ENCODE measurements around the gene AHCY.
A peak's percentile ranks its signal among the peaks of the same experiment; 100 is the strongest.
"Not testable (repeated sequence)": the region's sequence is repeated elsewhere in the genome, so short reads cannot be mapped to it uniquely, and the experiment has no call there.

AHCY gene

DNA sequence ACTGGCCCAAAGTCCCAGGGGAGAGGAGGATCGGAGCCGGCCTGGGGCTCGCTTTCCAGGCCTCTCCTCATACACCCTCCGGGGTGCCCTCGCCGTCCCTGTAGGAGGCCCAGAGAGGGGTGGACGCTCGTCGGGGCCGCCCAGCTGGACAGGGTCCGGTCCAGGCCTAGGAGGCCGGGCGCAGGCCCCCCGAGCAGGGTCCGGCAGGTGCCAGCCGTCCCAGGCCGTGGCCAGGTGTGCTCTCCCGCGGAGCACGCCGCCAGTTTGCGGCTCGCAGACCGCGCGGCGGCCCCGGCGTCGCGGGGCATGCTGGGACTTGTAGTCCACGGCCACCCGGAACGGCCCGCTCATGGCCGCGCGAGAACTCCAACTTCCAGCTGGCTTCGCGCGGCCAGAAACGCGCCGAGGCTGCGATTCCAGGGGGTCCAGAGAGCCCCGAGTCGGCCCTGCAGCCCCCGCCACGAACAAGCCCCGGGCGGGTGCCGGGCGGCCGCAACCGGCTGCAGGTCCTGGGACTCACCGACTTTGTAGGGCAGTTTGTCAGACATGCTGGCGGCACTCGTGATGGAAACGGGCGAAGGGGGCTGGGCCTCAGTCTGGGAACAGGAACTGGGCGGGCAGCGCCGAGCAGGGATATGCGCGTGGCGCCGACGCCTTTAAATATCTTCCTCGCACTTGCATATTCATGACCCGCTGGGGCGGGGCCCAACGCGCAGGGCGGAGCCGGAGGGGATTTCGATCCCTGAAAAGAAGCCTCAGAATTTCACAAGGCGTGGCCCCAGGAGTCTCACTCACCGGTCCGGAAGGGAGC lies at the start of gene AHCY:
Gene AHCY (minus strand): TSS at position 633 of the 811 bp plus-strand sequence. CDS start 85 bp downstream, at position 548.
- peak; percentile 88 for DNase-seq (ENCODE audit: low spot score)

DNA sequence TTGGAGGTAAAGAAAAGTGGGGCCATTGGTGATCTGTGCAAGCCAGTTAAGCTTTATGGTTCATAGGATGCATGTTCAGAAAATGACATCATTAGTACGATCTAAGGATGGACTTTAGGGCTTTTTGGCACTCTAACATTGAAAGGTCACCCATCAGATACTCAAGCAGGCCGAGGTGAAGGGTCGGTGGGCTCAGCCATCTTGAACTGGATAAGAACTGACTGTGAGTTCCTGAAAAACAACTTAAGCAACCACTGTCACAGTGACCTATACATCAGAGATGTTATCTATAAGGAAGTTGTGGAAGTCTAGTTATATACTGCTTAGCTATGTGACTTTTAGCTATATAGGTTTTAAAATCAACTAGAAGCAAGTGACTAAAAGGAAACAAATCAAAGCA lies 46.9 kb upstream of the AHCY start:
- DNase-seq (ENCODE audit: low spot score), result no peak

DNA sequence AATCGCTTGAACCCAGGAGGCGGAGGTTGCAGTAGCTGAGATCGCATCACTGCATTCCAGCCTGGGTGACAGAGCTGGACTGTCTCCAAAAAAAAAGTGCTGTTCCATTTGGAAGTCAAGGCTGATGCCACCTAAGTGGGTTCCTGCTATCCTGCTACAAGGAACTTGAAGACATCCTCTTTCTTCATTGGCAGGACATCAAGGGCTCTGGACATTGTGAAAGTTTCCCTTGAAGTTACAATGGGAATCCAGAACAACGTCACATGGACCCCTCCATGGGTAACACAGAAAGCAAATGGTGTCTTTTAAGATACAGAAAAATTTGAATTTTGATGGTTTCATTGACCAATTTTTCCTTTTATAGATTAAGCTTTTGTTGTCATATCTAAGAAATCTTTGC lies 44.4 kb upstream of the AHCY start:
- no peak for DNase-seq (ENCODE audit: low spot score)

DNA sequence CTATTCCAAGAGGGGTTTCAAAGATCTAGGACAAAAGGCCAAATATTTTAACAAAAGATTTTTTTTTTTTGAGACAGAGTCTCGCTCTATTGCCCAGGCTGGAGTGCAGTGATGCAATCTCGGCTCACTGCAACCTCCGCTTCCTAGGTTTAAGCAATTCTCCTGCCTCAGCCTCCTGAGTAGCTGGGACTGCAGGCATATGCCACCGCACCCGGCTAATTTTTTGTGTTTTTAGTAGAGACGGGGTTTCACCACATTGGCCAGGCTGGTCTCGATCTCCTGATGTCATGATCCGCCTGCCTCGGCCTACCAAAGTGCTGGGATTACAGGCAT lies 43.3 kb upstream of the AHCY start:
- DNase-seq (ENCODE audit: low spot score), result not testable (repeated sequence)

DNA sequence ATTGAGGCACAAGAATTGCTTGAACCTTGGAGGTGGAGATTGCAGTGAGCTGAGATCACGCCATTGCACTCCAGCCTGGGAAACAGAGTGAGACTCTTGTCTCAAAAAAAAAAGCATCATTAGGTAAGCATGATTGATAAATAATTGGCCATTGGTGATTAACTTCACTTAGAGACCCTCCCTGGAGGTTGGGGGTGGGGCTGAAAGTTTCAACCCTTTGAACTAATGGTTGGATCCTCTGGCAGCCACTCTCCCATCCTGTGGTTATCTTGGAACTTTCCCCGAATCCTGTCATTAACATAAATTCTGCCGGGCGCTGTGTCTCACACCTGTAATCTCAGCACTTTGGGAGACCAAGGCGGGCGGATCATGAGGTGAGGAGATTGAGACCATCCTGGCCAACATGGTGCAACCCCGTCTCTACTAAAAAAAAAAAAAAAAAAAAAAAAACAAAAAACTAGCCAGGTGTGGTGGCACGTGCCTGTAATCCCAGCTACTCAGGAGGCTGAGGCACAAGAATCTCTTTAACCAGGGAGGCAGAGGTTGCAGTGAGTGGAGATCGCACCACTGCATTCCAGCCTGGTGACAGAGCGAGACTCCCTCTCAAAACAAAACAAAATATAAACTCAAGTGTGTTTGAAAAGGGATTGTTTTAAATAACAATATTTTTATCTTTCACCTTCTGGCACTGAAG lies 42.8 kb upstream of the AHCY start:
- DNase-seq (ENCODE audit: low spot score), result not testable (repeated sequence)

DNA sequence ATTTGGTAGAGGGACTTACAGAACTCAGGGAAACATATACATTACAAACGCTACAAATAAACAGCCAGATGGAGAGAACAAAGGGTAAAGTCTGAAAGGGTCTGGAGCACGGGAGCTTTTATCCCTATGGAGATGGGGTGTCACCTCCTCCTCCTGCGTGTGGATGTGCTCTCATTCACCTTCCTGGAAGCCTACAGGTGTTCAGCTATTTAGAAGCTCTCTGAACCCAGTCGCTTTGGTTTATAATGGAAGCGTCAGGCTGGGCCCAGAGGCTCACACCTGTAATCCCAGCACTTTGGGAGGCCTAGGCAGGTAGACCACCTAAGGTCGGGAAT lies 42.2 kb upstream of the AHCY start:
- DNase-seq (ENCODE audit: low spot score), result no peak

DNA sequence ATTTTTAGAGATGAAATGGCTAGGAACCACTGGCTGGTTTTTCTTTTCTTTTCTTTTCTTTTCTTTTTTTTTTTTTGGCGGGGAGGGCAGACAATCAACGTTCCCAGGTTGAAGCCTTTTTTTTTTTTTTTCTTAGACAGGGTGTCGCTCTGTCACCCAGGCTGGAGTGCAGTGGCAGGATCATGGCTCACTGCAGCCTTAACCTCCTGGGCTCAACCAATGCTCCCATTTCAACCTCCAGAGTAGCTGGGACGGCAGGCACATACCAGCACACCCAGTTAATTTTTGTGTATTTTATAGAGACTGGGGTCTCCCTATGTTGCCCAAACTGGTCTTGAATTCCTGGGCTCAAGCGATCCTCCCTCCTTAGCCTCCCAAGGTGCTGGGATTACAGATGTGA lies 41.1 kb upstream of the AHCY start:
- no peak for DNase-seq (ENCODE audit: low spot score)

DNA sequence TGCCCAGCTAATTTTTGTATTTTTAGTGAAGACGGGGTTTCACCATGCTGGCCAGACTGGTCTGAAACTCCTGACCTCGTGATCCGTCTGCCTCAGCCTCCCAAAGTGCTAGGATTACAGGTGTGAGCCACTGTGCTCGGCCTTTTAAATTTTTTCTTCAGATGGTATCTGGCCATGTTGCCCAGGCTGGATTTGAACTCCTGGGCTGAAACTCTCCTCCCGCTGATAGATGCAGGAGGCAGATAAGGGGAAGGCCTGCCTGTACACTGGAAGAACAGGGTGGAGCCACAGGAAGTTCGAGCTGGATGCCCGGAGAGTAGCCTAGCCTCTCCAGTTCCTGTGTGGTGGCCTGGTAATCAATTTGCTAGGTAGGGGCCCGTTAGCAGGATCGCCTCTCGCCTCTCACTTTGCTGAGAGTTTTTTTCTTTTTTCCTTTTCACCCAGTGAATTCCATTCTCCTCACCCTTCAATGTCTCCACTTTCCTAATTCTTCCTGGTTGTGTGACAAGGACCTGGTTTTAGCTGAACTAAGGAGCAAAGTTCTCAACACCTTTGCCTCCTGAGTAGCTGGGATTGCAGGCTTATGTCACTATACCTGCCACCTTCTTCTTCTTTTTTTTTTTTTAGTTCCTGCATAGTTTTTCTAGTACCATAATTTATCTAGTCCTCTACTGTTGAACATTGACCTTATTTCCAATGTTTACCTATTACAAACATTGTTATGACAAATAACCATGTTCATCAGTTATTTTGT lies 40.5 kb upstream of the AHCY start:
- no peak for DNase-seq (ENCODE audit: low spot score)

DNA sequence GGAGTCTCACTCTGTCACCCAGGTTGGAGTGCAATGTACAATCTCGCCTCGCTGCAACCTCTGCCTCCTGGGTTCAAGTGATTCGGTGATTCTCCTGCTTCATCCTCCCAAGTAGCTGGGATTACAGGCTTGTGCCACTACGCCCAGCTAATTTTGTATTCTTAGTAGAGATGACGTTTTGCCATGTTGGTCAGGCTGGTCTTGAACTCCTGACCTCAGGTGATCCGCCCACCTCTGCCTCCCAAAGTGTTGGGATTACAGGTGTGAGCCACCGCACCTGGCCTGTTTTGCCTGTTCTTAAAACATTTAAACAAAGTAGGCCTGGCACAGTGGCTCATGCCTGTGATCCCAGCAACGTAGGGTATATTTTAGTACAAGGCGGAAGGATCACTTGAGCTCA lies 38.0 kb upstream of the AHCY start:
- DNase-seq (ENCODE audit: low spot score), result not testable (repeated sequence)

DNA sequence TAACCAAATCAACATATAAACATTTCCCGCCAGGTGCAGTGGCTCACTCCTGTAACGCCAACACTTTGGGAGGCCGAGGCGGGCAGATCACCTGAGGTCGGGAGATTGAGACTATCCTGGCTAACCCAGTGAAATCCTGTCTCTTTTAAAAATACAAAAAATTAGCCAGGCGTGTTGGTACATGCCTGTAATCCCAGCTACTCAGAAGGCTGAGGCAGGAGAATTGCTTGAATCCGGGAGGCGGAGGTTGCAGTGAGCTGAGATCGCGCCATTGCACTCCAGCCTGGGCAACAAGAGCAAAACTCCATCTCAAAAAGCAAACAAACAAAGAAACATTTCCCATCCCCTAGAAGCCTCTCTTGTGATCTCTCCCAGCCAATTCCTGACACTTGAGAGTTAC lies 37.6 kb upstream of the AHCY start:
- DNase-seq (ENCODE audit: low spot score), result not testable (repeated sequence)

DNA sequence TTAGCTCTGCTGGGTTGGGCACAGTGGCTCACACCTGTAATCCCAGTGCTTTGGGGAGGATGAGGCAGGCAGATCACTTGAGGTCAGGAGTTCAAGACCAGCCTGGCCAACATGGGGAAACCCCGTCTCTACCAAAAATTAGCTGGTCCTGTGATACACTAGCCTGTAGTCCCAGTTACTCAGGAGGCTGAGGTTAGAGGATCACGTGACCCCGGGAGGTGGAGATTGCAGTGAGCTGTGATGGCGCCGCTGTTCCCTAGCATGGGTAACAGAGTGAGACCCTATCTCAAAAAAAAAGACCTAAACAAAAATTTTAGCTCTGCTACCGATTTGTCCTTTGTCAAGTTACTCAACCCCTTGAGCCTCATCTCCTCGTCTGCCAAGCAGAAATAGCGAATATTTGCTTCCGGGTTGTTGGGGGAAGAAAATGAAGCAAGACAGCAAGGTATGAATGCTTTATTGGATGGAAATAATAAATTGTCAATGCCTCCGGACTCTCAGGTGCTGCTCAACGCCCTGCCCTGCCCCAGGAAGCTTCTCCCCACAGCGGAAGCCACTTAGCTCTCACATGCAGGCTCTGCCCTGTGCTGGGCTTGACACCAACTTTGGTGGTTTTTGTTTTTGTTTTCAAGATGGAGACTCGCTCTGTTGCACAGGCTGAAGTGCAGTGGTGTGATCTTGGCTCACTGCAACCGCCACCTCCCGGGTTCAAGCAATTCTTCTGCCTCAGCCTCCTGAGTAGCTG lies 35.0 kb upstream of the AHCY start:
- no peak for DNase-seq (ENCODE audit: low spot score)

DNA sequence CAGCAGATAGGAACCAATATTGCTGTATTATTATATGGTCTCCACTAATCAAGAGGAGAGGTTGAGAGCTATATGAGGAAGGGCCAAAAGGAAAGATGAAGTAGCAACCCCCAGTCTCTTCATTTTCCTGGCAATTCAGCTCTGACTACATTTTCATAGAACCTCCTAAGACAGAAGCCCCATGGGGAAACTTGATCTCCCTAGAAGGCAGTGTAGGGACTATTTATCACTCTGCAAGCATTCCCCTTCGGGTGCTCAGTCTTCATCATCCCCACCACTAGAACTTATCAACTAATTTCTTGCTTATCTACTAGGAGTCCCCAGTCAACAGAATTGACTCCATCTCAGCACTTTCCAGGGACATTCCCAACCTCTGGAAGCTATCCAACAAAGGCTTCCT lies 34.4 kb upstream of the AHCY start:
- DNase-seq (ENCODE audit: low spot score), result no peak

DNA sequence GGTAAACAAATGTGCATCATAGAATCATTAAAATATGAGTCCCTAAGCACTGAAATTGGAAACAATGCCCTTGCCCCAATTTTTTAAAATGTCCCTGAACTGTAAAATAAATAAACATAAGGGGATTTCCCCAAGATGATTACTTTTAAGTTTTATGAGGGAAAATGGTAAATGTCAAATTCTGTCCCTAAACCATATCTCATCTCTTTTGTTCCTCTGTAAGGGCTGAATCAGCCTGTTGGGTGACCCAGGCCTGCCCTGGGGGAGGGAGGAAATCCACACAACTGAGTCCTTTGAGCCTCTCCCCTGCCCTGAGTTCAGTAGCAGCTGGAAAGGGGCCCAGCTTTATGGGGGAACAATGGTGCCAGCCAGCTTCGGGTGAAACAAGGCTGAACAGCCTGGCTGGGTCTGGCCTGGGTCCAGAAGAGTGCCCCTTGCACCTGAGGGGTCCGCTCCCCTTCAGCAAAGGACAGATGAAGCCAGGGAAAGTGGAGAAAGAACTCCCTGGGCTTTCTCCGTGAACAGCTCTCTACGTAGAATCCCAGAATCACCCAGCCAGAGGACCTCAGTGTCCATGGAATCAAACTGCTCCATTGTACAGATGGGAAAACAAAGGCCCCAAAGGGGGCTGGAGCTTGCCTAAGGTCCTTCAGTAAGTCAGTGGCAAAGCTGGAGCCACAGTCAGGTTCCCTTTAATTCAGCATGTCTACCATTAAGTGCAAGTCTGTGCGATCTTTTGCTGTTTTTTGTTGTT lies 31.7 kb upstream of the AHCY start:
- DNase-seq (ENCODE audit: low spot score), result no peak

DNA sequence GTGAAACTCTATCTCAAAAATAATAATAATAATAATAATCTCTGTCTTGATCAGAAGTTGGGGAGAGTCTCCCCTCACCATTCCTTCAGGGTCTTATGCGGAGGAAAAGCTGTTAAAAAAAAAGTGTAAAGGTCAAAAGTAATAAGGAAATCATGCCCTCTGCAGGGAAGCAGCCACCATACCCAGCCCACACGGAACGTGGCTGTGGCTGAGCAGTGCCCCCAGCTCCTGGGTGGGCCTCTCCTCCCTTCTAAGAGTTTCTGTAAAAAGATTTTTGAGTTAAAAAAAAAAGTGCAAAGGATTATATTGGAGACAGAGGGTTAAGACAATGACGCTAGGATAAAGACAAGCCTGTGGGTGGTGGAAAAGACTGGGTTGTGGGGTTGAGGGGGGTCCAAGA lies 30.6 kb upstream of the AHCY start:
- DNase-seq (ENCODE audit: low spot score), result no peak

DNA sequence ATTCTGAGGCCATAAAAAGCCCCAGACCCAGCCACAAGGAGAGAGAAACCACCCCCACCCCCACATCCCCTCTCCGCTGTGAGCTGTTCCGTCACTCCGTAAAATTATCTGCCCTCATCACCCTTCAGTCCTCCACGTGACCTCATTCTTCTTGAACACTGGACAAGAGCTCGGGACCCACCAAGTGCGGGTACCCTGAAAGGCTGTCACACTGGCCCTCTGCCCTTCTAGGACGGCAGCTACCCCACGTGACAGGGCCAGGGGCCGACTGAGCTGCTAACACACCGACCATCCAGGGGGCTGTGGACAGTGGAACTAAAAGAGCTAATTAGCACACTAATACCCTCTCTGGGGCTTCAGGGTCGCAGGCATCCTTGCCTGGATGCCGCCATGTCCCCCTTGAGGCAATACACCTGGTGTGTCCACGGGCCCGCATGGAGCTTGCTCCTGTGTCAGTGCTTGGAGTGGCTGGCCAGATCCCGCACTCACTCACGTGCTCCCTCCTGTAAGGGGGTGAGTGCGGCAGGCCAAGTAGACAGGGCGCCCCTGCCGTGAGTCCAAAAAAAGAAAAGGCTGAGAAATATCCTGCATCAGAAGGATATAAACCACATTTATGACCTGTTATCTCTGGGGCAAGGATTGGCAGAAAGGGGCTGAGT lies 29.2 kb upstream of the AHCY start:
- no peak for DNase-seq (ENCODE audit: low spot score)

DNA sequence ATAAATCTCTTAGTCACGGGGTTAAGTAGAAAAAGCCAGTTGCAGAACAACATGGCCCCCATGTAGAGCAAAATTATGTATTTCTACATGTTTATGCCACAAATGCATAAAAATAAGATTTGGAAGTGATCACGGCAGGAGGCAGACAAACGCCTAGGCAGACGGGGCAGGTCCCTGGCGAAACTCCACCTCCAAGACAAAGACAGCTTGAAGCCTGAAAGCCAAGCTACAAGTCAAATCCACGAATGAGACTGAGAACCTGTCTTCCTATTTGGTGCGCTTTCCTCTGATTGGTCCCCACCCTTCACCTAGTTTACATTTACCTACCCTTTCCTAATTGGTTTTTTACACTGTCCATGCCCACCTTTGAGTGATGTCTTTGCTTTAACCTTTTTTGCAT lies 28.7 kb upstream of the AHCY start:
- DNase-seq (ENCODE audit: low spot score), result no peak

DNA sequence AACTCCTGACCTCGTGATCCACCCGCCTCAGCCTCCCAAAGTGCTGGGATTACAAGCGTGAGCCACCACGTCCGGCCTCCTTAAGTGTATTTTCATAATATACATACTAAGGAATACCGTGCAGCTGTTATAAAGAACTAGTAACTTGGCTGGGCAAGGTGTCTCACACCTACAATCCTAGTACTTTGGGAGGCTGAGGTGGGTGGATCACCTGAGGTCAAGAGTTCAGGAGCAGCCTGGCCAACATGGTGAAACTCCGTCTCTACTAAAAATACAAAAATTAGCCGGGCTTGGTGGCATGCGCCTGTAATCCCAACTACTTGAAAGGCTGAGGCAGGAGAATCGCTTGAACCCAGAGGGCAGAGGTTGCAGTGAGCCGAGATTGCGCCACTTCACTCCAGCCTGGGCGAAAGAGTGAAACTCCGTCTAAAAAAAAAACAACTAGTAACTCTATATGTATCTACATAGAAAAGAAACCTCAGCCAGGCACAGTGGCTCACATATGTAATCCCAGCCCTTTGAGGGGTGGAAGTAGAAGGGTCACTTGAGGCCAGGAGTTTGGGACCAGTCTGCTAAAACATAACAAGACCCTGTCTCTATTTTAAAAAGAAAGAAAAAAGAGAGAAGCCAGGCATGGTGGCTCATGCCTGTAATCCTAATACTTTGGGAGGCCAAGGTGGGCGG lies 27.8 kb upstream of the AHCY start:
- not testable (repeated sequence) for DNase-seq (ENCODE audit: low spot score)

DNA sequence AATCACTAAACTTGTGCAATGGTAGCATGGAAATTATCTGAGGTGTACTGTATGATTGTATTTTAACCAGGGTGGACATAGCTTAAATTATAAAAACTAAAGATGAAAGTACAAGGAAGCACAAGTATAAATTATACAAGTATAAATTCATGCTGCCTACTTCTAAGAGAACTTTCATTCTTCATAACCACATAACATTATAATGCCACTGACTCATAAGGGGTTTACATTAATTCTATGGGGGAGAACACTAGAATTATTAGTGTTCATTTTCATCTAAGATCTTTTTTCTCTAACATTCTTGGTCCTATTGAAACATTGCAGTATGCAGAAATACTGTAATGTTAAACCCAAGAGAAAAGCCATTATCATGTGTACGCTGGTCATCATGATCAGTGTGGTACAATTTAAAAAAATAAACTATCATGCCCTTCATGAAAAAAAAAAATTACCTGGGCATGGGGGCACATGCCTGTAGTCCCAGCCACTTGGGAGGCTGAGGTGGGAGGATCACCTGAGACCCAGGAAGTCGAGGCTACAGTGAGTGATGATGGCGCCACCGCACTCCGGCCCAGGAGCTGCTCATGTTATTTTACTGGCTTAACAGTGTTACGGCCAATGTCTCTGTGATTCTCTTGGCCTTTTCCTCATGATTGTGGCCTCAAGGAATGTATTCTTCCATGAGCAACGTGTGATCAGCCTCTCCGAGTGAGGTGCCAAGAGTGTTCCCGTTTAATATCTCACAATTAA lies 25.9 kb upstream of the AHCY start:
- DNase-seq (ENCODE audit: low spot score), result no peak

DNA sequence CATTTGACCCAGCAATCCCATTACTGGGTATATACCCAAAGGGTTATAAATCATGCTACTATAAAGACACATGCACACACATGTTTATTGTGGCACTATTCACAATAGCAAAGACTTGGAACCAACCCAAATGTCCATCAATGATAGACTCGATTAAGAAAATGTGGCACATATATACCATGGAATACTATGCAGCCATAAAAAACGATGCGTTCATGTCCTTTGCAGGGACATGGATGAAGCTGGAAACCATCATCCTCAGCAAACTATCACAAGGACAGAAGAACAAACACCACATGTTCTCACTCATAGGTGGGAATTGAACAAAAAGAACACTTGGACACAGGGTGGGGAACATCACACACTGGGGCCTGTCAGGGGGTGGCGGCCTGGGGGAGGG lies 25.1 kb upstream of the AHCY start:
- DNase-seq (ENCODE audit: low spot score), result not testable (repeated sequence)

DNA sequence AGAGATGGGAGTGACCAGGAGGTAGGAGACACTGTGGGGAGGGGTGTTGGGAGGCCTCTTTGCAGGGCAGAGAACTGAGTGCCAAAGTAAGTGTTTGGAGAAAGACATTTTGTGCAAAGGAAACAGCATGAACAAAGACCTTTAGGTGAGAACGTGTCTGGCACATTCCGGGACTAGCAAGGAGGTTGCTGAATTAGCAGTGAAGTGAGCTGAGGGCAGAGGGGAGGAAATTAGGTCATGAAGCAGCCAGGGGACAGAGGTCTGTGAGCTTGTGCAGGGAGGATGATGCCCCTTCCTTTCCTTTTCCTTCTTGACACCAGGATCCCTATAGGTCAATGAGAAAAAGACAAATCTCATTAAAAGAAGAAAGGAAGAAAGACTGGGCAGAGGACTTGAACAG lies 21.4 kb upstream of the AHCY start:
- DNase-seq (ENCODE audit: low spot score), result no peak
